NCI-H187 treated with DMSO at 0.1 percent for 48 hours (cell line): Measurements from ENCODE around the gene CALB2.

Experiments used
- DNase-seq: peaks from one replicate; lab custom pipeline; 2025; lab: John Stamatoyannopoulos, UW

The CALB2 gene

DNA sequence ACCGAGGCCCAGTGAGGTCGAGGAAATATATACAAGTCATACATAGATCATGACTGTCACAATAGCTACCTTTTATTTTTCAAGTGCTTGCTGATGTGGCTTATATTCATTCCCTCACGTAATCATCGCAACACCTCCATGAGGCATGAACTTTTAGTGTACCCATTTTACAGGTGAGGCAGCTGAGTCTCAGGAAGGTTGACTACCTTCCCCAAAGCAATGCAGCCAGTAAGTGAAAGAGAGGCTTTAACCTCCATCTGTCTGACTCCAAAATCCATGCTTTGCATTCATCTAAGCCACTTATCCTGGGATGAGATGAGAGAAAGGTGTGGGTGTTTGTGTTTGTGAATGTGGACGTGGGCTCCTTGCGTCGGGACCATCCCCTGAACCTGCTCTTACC, 30.8 kb downstream of the CALB2 start:
- no peak for DNase-seq

DNA sequence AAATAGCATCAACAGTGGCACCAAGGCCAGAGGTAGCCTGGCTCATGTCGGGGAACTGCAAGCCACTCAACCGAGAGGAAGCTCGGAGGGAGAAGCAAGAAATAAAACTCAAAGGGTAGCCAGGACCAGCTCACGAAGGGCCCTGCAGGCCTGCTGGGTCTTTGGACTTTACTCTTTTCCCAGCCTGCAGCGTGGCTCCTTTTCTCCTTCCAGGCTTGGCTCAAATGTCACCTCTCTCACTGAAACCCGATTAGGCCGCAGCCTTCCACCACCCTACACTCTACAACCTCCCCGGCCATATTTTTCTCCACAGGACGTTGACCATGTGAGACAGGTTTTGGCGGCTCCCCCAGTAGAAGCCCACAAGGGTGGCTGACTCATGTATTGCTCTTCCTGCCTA, 38.1 kb downstream of the CALB2 start:
- no peak for DNase-seq

DNA sequence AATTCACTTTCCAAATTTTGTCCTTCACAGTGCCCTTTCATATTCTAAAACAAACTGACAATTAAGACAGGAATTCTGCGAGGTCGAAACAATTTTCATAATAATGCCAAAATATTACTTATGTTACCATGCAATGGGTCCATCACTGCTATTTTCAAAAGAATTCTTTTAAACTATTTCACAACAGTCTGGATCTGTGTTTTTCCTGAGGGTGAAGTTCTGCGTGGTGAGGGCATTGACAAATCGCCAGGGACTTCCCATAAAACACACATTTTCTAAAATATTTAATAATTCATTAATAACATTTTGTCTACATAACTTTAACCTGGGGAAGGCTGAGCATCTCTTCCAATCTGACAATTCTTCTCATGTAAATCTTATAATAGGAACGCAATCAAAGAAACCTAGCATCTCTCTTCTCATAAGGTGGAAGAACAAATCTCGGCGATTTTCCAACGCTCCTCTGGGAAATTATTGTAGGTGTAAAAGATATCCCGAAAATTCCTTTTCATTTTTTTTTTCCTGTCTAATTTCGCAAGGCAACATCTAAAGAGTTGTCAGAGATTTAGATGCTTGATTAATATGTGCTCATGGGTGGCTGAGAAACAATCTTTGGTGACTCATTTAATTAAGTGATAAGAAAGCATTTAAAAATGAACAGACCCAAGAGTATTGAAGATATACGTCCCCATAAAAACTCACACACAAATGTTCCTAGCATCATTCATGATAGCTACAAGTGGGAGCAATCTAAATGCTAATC, 41.5 kb downstream of the CALB2 start:
- DNase-seq: no peak

DNA sequence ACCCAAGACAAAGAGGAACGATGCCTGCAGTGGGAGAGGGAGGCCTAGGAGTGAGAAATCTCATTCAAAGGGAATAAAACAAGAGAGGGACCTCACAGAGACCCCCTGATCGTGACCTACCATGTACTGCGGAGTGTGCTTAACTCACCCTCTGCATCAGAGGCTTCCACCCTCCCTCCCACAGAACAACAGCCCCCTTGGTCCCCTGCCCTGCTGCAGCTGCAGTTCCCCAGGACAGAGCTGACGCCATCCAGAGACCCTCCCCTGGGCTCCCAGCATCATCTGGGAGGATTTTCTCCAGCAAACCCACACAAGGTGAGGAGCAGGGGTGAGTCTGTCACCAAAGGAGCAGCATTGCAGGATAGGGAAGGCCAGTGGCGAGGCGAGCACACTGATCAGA, 43.5 kb downstream of the CALB2 start:
- no peak for DNase-seq

DNA sequence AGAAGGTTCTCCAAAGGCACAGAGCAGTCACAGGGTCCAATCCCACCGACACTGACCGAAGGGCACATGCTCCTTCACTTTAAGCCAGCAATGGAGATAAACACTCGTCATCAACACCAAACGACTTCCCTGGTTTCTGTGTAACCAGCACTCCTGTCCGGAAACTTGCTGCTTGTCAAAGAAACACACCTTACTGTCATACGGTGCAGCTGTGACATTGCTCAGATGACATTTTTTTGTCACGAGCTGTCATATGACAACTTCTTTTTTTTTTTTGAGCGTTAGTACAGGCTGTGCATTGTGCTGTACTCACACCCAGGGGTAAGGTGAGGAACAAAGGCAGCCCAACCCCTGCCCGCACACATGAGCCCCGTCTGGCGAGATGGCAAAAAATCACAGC, 44.2 kb downstream of the CALB2 start:
- DNase-seq: no peak

DNA sequence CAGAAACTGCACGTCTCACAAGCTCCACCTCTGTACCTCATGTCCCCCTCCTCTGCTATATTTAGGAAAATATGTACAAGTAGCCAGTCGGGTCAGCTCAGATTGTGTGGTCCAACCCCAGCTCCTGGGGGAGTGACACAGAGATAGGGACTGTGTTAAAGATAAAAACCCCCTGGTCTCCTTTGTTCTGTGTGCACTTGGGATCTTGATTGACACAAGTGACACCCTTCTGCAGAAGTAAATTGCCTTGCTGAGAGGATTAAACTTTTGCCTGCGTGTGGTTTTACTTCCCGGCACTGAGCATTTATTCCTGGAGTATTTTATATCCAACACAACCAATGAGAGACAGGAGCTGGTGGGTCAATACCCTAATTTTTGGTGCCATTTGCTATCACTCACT, 45.8 kb downstream of the CALB2 start:
- DNase-seq: no peak

DNA sequence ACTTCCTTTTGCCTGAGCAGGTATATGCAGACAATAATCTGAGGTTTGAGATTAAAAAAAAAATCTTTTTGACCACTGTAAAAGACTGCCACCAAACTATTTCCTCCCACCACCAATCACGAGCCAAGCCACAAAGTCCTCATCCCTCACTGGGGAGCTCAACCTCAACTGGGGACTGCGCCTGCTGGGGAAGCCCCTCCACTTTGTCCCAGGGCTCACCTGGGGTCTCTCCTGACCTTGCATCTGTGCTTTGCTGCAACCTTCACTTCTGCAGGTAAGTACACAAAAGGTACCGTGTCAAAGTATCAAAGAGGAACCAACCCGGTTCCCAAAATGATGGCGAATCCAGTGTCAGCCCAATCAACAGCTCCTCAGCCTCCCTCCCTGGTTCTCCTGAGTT, 47.8 kb downstream of the CALB2 start:
- DNase-seq: no peak

DNA sequence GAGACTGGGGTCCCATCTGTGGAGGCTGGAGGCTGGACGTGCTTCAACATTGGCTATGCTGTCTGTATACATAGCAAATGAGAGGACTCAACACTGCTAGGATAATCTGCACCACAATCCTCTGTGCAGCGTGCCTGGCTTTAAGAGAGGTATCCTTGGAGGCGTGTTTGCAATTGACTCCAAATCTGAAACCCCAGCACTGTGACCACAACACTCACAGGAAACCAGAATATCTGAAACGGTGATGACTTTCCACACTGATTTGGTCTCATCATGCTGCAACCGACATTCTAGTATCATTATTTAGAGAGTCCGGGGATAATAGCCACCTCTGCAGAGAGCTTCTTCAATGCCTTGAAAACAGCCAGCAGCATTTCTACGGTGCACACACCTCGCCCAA, 48.2 kb downstream of the CALB2 start:
- DNase-seq: no peak

DNA sequence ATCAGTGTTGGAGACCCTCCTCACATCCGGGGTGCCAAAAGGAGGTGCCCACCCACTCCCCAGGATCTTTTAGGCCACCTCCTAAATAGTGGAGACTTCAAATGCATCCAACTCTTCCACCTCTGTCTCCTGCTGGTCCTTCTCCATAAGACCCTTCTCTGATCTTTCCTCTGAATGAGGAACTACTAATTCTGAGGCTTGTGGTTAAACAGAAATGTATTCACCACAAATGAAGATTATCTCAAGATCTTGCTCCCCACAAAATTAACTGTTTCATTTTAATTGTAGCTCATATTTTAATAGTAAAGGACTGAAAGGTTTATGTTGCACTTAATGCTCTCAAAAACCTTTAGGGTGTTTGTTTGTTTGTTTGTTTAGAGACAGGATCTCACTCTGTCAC, 49.2 kb downstream of the CALB2 start:
- DNase-seq: no peak

DNA sequence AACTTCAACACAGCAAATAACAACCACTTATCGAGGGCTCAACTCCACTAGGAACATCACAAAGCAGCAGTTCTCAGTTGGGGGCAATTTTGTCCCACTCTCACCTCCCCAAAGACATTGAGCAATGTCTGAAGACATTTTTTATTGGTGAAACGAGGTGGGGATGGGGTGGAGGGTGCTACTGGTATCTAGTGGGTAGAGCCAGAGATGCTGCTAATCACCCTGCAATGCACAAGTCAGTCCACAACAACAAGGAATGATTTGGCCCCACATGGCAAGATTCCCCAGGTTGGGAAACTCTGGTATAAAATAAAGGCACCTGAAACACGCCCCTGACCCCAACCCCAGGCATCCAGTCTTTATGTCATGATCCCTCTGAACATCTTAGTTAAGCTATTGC, 50.0 kb downstream of the CALB2 start:
- DNase-seq: no peak

DNA sequence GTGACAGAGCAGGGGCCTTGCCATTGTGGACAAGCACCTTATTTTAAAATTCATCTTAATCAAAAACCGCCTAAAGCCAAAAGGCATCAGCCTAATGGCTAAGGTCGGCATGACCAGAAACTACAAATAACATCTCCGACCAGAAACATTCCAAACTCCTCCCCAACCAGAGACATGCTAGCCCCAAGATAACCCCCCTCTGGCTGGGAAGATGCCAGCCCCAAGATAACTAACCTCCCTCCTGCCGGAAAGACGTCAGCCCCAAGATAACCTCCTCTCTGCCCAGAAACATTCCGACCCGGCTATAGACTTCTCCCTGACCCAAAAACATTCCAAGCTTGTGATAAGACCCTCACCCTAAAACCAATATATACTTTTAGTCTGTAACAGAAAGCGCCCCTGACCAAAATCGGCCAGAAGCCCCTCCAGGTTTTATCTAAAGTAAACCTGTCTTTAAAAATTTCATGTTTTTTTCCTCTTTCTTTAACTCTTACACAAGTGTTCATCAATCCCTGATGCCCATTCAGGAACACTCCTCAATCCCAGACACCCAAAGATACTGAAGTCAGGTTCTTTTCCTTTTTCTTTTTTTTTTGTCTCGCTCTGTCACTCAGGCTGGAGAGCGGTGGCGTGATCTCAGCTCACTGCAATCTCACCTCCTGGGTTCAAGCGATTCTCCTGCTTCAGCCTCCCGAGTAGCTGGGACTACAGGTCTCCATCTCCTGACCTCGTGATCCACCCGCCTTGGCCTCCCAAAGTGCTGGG, 50.7 kb downstream of the CALB2 start:
- DNase-seq: no peak

DNA sequence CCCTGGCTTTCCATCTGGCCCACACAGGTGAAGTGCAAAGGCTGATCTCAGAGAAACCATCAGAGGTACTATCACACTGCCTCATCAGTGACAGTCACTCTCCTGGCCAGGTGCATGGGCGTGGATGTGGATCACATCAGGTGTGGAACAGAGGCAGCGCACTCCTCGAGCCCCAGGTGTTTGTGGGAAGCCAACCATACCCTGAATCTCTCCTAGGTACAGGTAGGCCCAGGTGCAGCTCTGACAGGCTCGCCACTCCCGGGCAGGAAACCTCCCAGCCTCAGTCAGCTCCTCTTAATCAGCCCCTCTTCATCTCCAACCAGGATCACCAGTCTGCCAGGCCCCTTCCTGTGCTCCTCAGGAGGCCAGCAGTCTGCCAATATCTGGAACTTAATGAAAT, 51.6 kb downstream of the CALB2 start:
- no peak for DNase-seq

DNA sequence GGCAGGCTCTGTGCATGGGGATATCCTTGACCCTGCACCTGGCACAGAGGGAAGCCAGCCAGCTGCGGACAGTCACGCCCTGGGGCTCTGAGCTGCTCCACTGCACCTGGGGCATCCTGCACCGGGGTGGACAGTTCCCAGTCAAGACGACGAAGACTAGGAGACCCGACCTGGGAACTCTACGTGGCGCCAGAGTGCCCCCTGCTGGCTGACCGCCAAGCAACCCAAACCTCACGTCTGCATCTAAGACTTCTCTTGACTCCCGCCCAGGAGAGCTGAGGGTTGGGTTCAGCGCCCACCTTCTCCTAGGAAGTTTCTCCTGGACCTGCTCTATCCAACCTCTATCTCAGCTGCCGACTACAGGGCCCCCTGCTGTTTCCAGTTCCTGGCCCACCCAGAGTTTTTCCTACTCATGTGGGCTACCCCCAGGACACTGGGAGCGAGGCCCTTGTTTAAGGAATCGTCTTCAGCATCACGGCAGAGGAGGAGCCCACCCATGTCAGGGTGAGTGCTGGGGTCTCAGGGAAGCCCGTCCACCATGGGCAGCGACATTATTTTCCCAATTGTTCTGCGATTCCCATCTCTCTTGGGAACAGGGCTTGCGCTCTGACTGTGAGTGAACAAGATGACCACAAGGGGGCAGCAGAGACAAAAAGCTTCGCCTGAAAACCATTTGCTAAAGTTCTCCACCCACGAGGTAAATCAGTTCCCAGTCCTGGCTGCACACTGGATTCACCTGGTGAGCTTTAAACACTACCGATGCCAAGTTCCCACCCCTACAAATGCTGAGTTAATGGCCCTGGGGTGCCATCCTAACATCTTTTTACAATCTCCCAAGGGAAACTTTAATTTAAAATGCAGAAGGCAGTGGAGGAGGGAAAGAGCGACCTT, 54.0 kb downstream of the CALB2 start:
- DNase-seq: no peak

DNA sequence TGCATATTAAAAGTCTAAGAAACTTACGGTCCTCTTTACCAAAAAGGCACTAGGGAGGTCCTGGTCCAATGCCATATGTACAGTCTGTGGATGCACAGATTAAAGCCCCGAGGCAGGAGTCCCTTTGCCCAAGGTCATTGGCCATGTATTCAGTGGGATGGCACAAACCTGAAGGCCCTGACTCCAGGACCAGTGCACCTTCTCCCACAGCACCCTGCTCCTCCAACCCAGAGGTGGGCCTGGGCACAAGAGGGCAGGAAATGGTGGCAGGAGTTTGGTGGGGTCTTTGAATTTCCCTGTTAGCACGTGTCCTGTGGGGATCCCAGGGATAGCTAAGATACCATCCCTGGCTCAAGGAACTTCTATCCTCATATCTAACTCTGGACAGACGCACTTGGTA, 54.8 kb downstream of the CALB2 start:
- DNase-seq: no peak

DNA sequence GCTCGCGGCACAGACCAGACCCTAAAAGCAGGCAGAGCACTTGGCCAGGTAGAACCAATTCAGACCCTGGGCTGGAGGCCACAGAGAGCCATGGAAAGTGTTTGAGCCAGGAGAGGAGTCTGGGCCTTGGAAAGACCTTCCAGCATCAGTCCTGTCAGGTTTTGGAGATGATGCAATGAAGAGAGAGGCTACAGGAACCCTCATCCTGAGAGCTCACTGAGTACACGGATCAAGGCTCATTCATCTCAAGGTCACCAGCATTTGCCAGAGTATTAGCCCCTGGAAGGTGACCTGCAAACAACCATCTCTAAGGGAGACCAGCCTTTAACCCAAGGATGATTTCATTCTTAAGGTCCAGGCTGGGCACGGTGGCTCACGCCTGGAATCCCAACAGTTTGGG, 55.5 kb downstream of the CALB2 start:
- DNase-seq: no peak

DNA sequence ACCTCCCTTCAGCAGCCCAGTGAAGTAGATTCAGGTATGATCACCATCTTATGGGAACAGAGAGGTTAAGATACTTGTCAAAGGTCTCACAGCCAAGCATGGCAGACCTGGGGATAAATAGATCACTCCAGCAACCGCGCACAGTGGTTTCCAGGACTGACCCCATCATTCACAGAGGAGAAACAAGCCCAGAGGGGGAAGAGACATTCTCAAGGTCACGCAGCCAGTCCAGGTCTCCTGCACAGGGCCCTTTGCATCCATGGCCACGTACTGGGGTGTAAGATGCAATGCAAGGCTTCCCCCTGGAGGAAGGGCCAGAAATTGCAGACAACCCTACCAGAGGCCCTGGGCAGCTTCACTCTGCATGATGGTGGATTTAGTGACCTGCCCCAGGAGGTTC, 63.4 kb downstream of the CALB2 start:
- DNase-seq: no peak

DNA sequence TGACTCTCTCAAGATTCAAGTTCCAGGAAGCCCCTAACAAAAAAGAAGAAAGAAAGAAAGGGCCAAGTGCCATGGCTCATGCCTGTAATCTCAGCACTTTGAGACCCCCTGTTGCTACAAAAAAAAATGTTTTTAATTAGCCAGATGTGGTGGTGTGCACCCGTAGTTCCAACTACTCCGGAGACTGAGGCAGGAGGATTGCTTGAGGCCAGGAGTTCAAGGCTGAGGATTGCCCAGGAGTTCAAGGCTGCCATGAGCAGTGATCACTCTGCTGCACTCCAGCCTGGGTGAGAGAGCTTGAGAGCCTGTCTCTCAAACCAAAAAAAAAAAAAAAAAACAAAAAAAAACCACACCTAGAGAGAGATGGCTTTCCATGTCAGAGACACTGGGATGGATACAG, 64.5 kb downstream of the CALB2 start:
- DNase-seq: no peak

DNA sequence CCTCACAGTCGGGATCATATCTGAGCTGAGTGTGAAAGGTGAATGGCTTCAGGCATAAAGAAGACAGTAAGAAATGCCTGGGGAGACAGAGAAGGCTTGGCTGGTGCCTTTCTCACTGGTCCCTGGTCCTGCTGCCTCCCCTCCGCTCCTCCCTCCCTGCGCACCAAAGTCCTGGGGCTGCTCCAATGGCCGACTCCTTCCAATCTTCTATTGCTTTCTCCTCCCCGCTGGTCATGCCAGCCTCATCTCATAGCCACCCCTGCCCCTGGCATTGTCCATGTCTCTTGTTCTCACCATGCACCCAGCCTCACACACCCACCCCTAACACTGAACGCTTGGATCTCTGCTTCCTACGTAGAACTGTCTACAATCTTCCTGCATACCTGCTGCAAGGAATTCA, 65.3 kb downstream of the CALB2 start:
- DNase-seq: no peak

DNA sequence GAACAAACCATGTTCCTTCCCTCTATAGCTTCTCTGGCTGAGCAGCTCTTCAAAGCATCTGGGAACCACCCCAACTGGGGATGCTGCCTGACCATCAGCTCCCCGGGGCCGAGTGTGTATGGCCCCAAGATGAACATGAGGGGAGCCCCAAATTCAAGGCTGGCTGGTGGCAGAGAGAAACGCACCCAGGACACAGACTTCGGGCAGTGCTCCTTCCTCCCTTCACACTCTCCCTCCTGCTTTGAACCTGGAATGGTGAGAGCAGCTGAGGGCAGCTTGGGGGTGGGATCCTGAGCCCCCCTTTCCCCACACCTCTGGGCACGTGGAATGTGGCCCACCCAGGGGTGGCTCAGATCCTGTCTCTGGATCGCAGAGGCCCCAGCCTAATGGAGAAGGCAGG, 66.1 kb downstream of the CALB2 start:
- no peak for DNase-seq

DNA sequence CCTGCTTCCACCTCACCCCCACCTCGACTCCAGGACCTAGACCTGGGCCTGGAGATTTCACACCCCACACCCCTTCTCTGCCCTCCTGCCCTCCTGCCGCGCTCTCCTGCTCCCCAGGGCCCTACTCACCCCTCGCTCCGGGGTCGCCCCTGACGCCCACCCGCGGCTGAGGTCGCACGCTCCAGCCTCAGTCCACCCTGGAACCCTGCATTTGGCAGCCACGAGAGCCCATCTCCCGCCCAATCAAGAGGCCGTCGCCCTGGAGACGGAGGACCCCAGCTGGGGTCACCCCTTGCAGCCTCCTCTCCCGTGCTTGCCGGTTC, 67.2 kb downstream of the CALB2 start:
- DNase-seq: no peak

DNA sequence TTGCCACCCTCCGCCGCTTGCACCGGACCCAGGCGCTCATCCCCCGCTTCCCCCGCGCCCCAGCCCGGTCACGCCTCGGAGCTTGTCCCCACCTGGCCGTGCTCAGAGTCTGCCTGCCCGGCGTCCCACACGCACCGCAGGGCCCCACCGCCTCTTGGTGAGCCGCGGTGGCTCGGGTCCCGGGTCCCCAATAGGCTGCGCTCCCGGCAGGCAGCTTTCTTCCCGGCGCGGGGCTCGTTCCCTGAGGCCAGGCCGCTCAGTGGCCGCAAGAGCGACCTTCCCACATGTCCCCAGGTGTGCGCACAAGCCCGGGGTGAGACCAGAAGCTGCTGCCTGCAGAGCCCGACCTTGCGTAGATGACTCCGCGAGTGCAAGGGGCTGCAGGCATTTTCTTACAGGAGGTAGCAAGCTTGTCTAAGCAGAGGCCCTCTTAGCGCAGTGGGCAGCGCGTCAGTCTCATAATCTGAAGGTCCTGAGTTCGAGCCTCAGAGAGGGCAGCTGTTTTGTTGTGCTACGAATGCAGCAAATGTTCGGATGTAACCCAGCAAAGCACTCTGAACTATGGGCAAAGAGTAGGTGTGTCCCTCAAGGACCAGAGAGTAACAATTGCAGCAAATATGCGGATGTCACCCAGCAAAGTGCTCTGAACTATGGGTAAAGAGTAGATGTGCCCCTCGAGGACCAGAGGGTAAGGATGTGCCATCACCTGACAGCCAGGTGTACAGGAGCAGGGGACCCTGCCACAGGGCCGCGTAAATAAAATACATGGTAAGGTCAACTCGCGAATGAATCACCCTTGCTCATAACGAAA, 67.8 kb downstream of the CALB2 start:
- DNase-seq: no peak
